Hepatocyte (in vitro differentiated cells): ENCODE results near the gene DIAPH2. TPM values are rescaled to one million over a fixed set of nuclear protein-coding genes. Genes with fewer than 3 reads are reported as not detected.

Experiments
- DNase-seq: peaks from one replicate; pipeline ENCODE4 v3.0.0-alpha.2; 2016; ENCODE audit warnings: low spot score
- H2AFZ ChIP-seq: fragments of 200-600 bp; sonication (generic); 2 replicates; pipeline ENCODE4 v1.6.0; 2016; ENCODE audit warnings: antibody characterized with exemption, mild to moderate bottlenecking
- H3K27ac ChIP-seq: fragments of 200-600 bp; sonication (generic); 2 replicates; pipeline ENCODE4 v1.5.1; 2016; ENCODE audit warnings: mild to moderate bottlenecking
- H3K27me3 ChIP-seq: fragments of 200-600 bp; sonication (generic); 2 replicates; pipeline ENCODE4 v1.6.1; 2016
- H3K36me3 ChIP-seq: fragments of 200-600 bp; sonication (generic); replicated peaks from 2 replicates; pipeline ENCODE4 v1.5.1; 2016; ENCODE audit warnings: low read depth; ENCODE audit not compliant: insufficient read depth
- H3K4me1 ChIP-seq: fragments of 200-600 bp; sonication (generic); 2 replicates; pipeline ENCODE4 v1.5.1; 2016; ENCODE audit warnings: mild to moderate bottlenecking, moderate library complexity; ENCODE audit not compliant: insufficient read depth
- H3K4me2 ChIP-seq: fragments of 200-600 bp; sonication (generic); 2 replicates; pipeline ENCODE4 v1.6.0; 2016
- H3K4me3 ChIP-seq: fragments of 200-600 bp; sonication (generic); 2 replicates; pipeline ENCODE4 v1.5.1; 2016; ENCODE audit warnings: mild to moderate bottlenecking
- H3K79me2 ChIP-seq: fragments of 200-600 bp; sonication (generic); 2 replicates; pipeline ENCODE4 v1.6.0; 2017; ENCODE audit warnings: mild to moderate bottlenecking
- H3K9me2 ChIP-seq: fragments of 200-600 bp; sonication (generic); replicated peaks from 2 replicates; pipeline ENCODE4 v1.6.0; 2017; ENCODE audit warnings: mild to moderate bottlenecking; ENCODE audit not compliant: insufficient read depth
- H3K9me3 ChIP-seq: fragments of 200-600 bp; sonication (generic); 2 replicates; pipeline ENCODE4 v1.5.1; 2016; ENCODE audit warnings: low read depth, mild to moderate bottlenecking
- H4K20me1 ChIP-seq: fragments of 200-600 bp; sonication (generic); 2 replicates; pipeline ENCODE4 v1.6.0; 2016; ENCODE audit warnings: mild to moderate bottlenecking; ENCODE audit not compliant: insufficient read depth, poor library complexity, severe bottlenecking
- CTCF ChIP-seq: fragments of 200-600 bp; sonication (generic); IDR thresholded peaks from 2 replicates; pipeline ENCODE4 v1.5.1; 2016; ENCODE audit warnings: antibody characterized with exemption, mild to moderate bottlenecking; ENCODE audit not compliant: poor library complexity
- EZH2 ChIP-seq: fragments of 200-600 bp; sonication (generic); IDR thresholded peaks from 2 replicates; pipeline ENCODE4 v1.6.1; 2016; ENCODE audit warnings: antibody characterized with exemption, mild to moderate bottlenecking, borderline replicate concordance
- EZH2phosphoT487 ChIP-seq: fragments of 200-600 bp; sonication (generic); IDR thresholded peaks from one replicate; pipeline ENCODE4 v1.6.1; 2018; ENCODE audit warnings: antibody characterized with exemption, mild to moderate bottlenecking, low read depth, moderate library complexity; ENCODE audit not compliant: unreplicated experiment, severe bottlenecking
- WGBS: methylation state at CpG from one replicate; pipeline ENCODE4 v1.1.6; 2016; ENCODE audit warnings: low lambda C conversion rate; ENCODE audit errors: missing lambda C conversion rate; 5-methylcytosine and 5-hydroxymethylcytosine counted together
- polyA plus RNA-seq: library from polyadenylated mRNA; unstranded; fragments of >200 nt; fragmentation: Nextera tagmentation; extraction: Ambion mirVana; gene quantifications from 2 replicates; pipeline ENCODE4 v1.2.1, GENCODE V29; 2016
- total RNA-seq: library from RNA; depleted of rRNA; stranded (reverse); fragments of >200 nt; gene quantifications from 2 replicates; pipeline ENCODE4 v1.2.3, GENCODE V29; 2014

The DIAPH2 gene
- total and polyA plus RNA-seq, 2 experiments from 2014 or later: 14.8 to 32.4 TPM

GRCh38 chrX:97238632-97239031 is 554.0 kb downstream of the DIAPH2 start:
- Histone ChIP-seq H3K79me2 (no peaks in the 10 kb centered on the region), H3K4me2 (no peak overlapping the region), H3K9me2 (no peaks in the 10 kb centered on the region), H4K20me1 (no peaks in the 10 kb centered on the region), H3K36me3 (no peaks in the 10 kb centered on the region), H3K9me3 (no peaks in the 10 kb centered on the region), H2AFZ (no peak overlapping the region), H3K27me3 (no peaks in the 10 kb centered on the region), H3K4me3 (no peak overlapping the region), H3K27ac (no peak overlapping the region), H3K4me1 (peaks cover 4% of the 10 kb centered on the region)
- TF ChIP-seq CTCF (no peak), EZH2phosphoT487 (no peak), EZH2 (no peak)
- DNase-seq: no peak
- 63% methylated on average over 5 of the region's 5 CpGs for WGBS

GRCh38 chrX:97252111-97252510 is 567.5 kb downstream of the DIAPH2 start:
- no peaks in the 10 kb centered on the region for H3K9me2 ChIP-seq
- H3K4me2 ChIP-seq: no peak overlapping the region
- no peaks in the 10 kb centered on the region for H3K36me3 ChIP-seq
- H3K4me1 ChIP-seq: no peaks in the 10 kb centered on the region
- H3K9me3 ChIP-seq: no peaks in the 10 kb centered on the region
- WGBS: 29% methylated on average over 3 of the region's 3 CpGs
- H3K4me3 ChIP-seq: no peak overlapping the region
- no peak overlapping the region for H3K27ac ChIP-seq
- H3K79me2 ChIP-seq: no peaks in the 10 kb centered on the region
- no peak overlapping the region for H2AFZ ChIP-seq
- TF ChIP-seq CTCF (no peak), EZH2phosphoT487 (no peak), EZH2 (no peak)
- no peak for DNase-seq
- no peaks in the 10 kb centered on the region for H3K27me3 ChIP-seq
- no peaks in the 10 kb centered on the region for H4K20me1 ChIP-seq

GRCh38 chrX:97260679-97261078 is 576.0 kb downstream of the DIAPH2 start:
- no peaks in the 10 kb centered on the region for H3K9me2 ChIP-seq
- peaks cover 18% of the 10 kb centered on the region for H3K4me1 ChIP-seq
- no peaks in the 10 kb centered on the region for H3K79me2 ChIP-seq
- no peak for DNase-seq
- no peaks in the 10 kb centered on the region for H3K27me3 ChIP-seq
- H2AFZ ChIP-seq: no peak overlapping the region
- H3K4me2 ChIP-seq: peak overlapping the region; percentile 28
- H3K9me3 ChIP-seq: no peaks in the 10 kb centered on the region
- TF ChIP-seq CTCF (no peak), EZH2phosphoT487 (peak; percentile 83)
- WGBS: 32% methylated on average over 5 of the region's 5 CpGs
- no peak overlapping the region for H3K27ac ChIP-seq
- H3K36me3 ChIP-seq: no peaks in the 10 kb centered on the region
- no peaks in the 10 kb centered on the region for H4K20me1 ChIP-seq
- H3K4me3 ChIP-seq: no peak overlapping the region
